Sigmoid colon (tissue), 7 donors: ENCODE results near the gene BDH2. TPM values are rescaled to one million over a fixed set of nuclear protein-coding genes. Genes with fewer than 3 reads are reported as not detected.

Source experiments
- DNase-seq: peaks from one replicate; pipeline ENCODE4 v3.0.0-alpha.2; 2019
- H3K27ac ChIP-seq, 4 donors: fragments of 200-600 bp; sonication (generic); one replicate each; pipeline ENCODE4 v1.5.1; 2016 to 2019; ENCODE audit warnings: mild to moderate bottlenecking in 1 of 4
- H3K27me3 ChIP-seq, 3 donors: fragments of 200-600 bp; sonication (generic); one replicate each; pipeline ENCODE4 v1.5.1; 2019; ENCODE audit warnings: mild to moderate bottlenecking in 1 of 3
- H3K36me3 ChIP-seq, 4 donors: fragments of 200-600 bp; sonication (generic); one replicate each; pipeline ENCODE4 v1.5.1; 2016 to 2019
- H3K4me1 ChIP-seq, 4 donors: fragments of 200-600 bp; sonication (generic); one replicate each; pipeline ENCODE4 v1.5.1; 2017 to 2019
- H3K4me3 ChIP-seq, 4 donors: fragments of 200-600 bp; sonication (generic); one replicate each; pipeline ENCODE4 v1.5.1; 2017 to 2019; ENCODE audit warnings: mild to moderate bottlenecking in 2 of 4, moderate library complexity in 1 of 4
- H3K9me3 ChIP-seq, 4 donors: fragments of 200-600 bp in 3 of 4; sonication (generic) in 3 of 4; one replicate each; pipeline versions ENCODE4 v1.5.1 to v1.6.1; 2013 to 2019
- CTCF ChIP-seq, 4 experiments: fragments of 450-650 bp in 3 of 4; fragments of 200-600 bp in 1 of 4; IDR thresholded peaks; one replicate each; pipeline ENCODE4 v1.5.1; 2016 to 2019; ENCODE audit warnings: antibody characterized with exemption in 4 of 4, mild to moderate bottlenecking in 3 of 4, moderate library complexity in 2 of 4
- EP300 ChIP-seq, 4 donors: sonication (generic); formaldehyde crosslinking; IDR thresholded peaks; one replicate each; pipeline ENCODE4 v1.6.1; 2017; ENCODE audit warnings: antibody characterized with exemption in 4 of 4
- POLR2A ChIP-seq, 2 donors: fragments of 450-650 bp; IDR thresholded peaks; one replicate each; pipeline ENCODE4 v1.6.1; 2016; ENCODE audit warnings: antibody characterized with exemption in 2 of 2, mild to moderate bottlenecking in 2 of 2, moderate library complexity in 2 of 2
- POLR2AphosphoS5 ChIP-seq, 4 donors: sonication (generic); formaldehyde crosslinking; IDR thresholded peaks; one replicate each; pipeline ENCODE4 v1.6.1; 2017; ENCODE audit warnings: antibody characterized with exemption in 4 of 4
- WGBS, 2 donors: extraction: QIAGEN DNeasy Blood & Tissue Kit; methylation state at CpG; one replicate each; pipeline ENCODE4 v1.1.7; 2013; 5-methylcytosine and 5-hydroxymethylcytosine counted together
- intact Hi-C: fragments of 100-400 bp; cut with DNase I; formaldehyde crosslinking; loops from one replicate; pipeline ENCODE4 v1.15.1; 2023
- polyA plus RNA-seq, 3 donors: library from polyadenylated mRNA; stranded (reverse); fragments of 200-250 nt; gene quantifications; one replicate each; pipeline ENCODE4 v1.2.3, GENCODE V29; 2013
- total RNA-seq, 4 donors: library from RNA; depleted of rRNA; stranded (reverse); fragments of >200 nt; gene quantifications; one replicate each; pipeline ENCODE4 v1.1.0, GENCODE V29; 2016
- donor health status: healthy with polysubstance abuse.
- donor health status: Bipolar disorder and iron deficiency.
- donor health status: healthy.

BDH2 gene
- total and polyA plus RNA-seq, 7 donors, result 31.7 to 62.7 (median 50.7) TPM

- Histone ChIP-seq H3K9me3 (no peaks in the 10 kb centered on the region), H3K27me3 (no peaks in the 10 kb centered on the region), H3K4me1 (peaks cover 0 to 16% (median 8%) of the 10 kb centered on the region in 4 donors), H3K4me3 (peak overlapping the region in 1 of 4 donors; percentile 84), H3K36me3 (peaks cover 0 to 5% (median 0%) of the 10 kb centered on the region in 4 donors), H3K27ac (peak overlapping the region in 2 of 4 donors; percentile 89 to 95)
- TF ChIP-seq POLR2AphosphoS5 (IDR thresholded peaks at IDR 0.05) (no peak), EP300 (IDR thresholded peaks at IDR 0.05) (no peak), CTCF (IDR thresholded peaks at IDR 0.05) (no peak), POLR2A (IDR thresholded peaks at IDR 0.05) (no peak)
- intact Hi-C loops, result loop anchor here (5.0 to 10.0 kb wide), 2 partner anchors 53 to 210 kb away; partner anchors contain the start of gene CISD2
- WGBS, 2 donors, result 81 to 86% methylated on average over 9 of the region's 9 CpGs
- no peak for DNase-seq
Observed at GRCh38 chr4:103074744-103075434, 24.7 kb downstream of the BDH2 start.

DNA sequence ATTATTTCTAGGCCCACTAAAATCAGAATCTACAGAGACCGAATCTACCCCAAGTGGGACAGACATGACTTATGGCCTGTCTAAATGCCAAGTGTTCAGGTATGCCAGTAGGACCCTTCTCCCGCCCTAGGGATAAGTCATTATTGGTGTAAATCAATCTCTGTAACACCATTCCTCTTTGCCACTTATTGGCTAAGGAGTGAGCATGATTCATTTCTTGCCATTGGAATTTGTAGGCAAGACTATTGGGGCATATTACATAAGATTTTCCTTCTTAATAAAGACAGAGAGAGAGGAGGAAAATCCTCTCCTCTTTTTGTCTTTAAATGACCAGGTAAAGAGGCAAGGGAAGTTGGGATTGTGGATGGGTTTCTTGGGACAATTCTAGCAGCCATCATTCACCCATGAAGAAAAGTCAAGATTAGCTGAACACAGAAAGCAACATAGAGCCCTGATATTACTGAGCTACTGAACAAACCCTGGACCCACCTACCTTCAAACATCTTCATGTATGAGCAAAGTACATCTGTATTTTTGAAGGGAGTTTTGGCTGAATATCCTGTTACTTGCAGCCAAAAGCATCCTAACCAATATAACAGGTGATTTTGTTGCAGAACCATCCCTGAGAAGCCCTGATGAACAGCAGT is 25.7 kb downstream of the BDH2 start:
- TF ChIP-seq EP300 (IDR thresholded peaks at IDR 0.05) (no peak), POLR2A (IDR thresholded peaks at IDR 0.05) (no peak)
- DNase-seq, result no peak
- Histone ChIP-seq H3K27me3 (no peaks in the 10 kb centered on the region), H3K9me3 (no peaks in the 10 kb centered on the region), H3K36me3 (no peaks in the 10 kb centered on the region), H3K4me1 (peaks cover 0 to 16% (median 8%) of the 10 kb centered on the region in 4 donors), H3K27ac (no peak overlapping the region), H3K4me3 (no peak overlapping the region)
- intact Hi-C loops, result loop anchor here (10.0 kb wide), 1 partner anchor 209 kb away; the partner anchor contains the start of gene CISD2
- 94 to 98% methylated on average over 2 of the region's 2 CpGs for whole genome bisulfite sequencing, 2 donors

DNA sequence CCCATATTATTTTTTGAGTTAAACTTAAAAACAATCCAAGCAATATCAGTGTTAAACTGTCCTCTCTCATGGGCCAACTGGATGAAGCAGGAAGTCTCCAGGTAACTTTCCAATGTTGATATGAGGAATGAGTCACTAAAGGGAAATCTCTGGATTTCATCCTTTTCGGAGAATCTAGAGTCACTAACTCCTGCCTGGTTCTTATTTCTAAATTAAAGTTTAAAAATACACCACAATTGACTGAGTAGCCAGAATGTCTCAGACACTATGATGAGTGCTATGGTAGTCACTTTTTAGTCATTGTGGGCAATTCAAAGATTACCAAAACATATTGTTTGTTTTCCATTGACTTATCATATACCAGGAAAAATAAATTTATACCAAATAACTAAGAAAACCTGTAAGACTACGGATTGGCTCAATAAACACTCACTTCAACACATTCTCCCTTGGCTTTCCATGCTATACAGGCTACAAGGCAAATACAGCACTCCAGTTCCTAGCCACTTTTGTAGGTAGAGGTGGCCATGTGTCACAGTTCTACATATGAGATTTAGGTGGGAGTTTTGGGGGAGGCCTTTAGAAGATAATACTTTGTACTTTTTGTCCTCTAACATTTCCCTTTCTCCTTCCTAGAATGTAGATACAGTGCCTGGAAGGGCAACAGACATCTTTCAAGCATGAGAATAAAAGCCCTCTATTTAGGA is 31.6 kb downstream of the BDH2 start:
- intact Hi-C loops, result no loop called here
- Histone ChIP-seq H3K4me1 (no peaks in the 10 kb centered on the region), H3K36me3 (peaks cover 0 to 8% (median 0%) of the 10 kb centered on the region in 4 donors), H3K4me3 (no peak overlapping the region), H3K27ac (no peak overlapping the region), H3K27me3 (no peaks in the 10 kb centered on the region), H3K9me3 (no peaks in the 10 kb centered on the region)
- WGBS, 2 donors, result 90 to 92% methylated on average over 2 of the region's 2 CpGs
- DNase-seq, result no peak
- no peak for TF ChIP-seq EP300 (IDR thresholded peaks at IDR 0.05)
- no peak for TF ChIP-seq POLR2AphosphoS5 (IDR thresholded peaks at IDR 0.05)
- TF ChIP-seq CTCF (IDR thresholded peaks at IDR 0.05), result no peak
- TF ChIP-seq POLR2A (IDR thresholded peaks at IDR 0.05), result no peak

- 94 to 97% methylated on average over 2 of the region's 2 CpGs for WGBS, 2 donors
- no peak overlapping the region for H3K27ac ChIP-seq
- H3K4me1 ChIP-seq, result no peaks in the 10 kb centered on the region
- no peak for TF ChIP-seq POLR2A (IDR thresholded peaks at IDR 0.05)
- no peak overlapping the region for H3K4me3 ChIP-seq
- intact Hi-C loops, result no loop called here
- H3K36me3 ChIP-seq, result no peaks in the 10 kb centered on the region
- DNase-seq, result no peak
- no peaks in the 10 kb centered on the region for H3K9me3 ChIP-seq
- H3K27me3 ChIP-seq, result no peaks in the 10 kb centered on the region
Observed at GRCh38 chr4:103060453-103061148, 39.0 kb downstream of the BDH2 start.

GRCh38 chr4:103054030-103054429 is 45.6 kb downstream of the BDH2 start:
- Histone ChIP-seq H3K27ac (no peak overlapping the region), H3K27me3 (no peaks in the 10 kb centered on the region), H3K36me3 (peaks cover 0 to 12% (median 0%) of the 10 kb centered on the region in 4 donors), H3K9me3 (no peaks in the 10 kb centered on the region), H3K4me3 (no peak overlapping the region), H3K4me1 (no peaks in the 10 kb centered on the region)
- DNase-seq, result no peak
- 94% methylated on average over 3 of the region's 3 CpGs for WGBS, 2 donors
- no peak for TF ChIP-seq POLR2A (IDR thresholded peaks at IDR 0.05)
- no peak for TF ChIP-seq CTCF (IDR thresholded peaks at IDR 0.05)
- no peak for TF ChIP-seq POLR2AphosphoS5 (IDR thresholded peaks at IDR 0.05)
- TF ChIP-seq EP300 (IDR thresholded peaks at IDR 0.05), result no peak
- intact Hi-C loops, result no loop called here
